ENCODE results near the gene IL25.

DNA sequence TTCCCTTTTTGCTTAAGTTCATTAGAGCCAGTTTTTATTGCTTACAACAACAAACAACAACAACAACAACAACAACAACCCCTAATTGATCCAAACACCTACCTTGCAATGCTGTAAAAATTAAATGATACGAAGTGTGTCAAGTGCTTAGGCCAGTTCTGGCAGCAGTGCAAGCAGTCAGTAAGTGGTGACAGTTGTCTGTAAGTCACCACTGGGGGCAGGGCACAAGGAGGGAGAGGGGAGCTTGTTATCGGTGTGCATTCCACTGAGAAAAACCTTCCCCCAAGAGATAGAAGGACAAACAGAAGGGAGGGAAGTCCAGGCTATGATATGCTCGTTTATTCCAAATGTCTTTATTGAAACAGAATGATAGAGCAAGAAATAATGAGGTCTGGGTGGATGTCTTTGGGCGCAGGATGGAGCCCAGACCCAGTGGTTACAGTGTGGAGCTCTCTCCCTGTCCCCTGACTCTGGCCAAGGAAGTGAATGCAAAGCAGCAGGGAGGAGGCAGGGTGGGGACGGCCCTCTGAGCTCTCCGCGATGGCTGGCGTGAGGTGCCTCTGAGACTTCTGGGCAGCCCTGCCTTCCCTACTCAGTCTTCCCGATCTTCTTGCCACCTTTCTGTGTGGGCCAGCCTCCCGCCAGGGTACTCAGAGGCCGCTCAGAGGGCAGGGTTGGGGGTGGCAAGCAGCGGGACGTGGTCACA is 26.5 kb upstream of the IL25 start:
- TF ChIP-seq, protein P1, sequence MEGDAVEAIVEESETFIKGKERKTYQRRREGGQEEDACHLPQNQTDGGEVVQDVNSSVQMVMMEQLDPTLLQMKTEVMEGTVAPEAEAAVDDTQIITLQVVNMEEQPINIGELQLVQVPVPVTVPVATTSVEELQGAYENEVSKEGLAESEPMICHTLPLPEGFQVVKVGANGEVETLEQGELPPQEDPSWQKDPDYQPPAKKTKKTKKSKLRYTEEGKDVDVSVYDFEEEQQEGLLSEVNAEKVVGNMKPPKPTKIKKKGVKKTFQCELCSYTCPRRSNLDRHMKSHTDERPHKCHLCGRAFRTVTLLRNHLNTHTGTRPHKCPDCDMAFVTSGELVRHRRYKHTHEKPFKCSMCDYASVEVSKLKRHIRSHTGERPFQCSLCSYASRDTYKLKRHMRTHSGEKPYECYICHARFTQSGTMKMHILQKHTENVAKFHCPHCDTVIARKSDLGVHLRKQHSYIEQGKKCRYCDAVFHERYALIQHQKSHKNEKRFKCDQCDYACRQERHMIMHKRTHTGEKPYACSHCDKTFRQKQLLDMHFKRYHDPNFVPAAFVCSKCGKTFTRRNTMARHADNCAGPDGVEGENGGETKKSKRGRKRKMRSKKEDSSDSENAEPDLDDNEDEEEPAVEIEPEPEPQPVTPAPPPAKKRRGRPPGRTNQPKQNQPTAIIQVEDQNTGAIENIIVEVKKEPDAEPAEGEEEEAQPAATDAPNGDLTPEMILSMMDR (IDR thresholded peaks at IDR 0.05) = no peak
- TF ChIP-seq POLR2A (IDR thresholded peaks at IDR 0.05) = no peak

Data from suprapubic skin (tissue), 3 donors.